Stomach (tissue), 4 donors: ENCODE results near the gene CCNJL.

Source experiments
- POLR2A ChIP-seq, 4 donors: fragments of 450-650 bp; IDR thresholded peaks; one replicate each; pipeline ENCODE4 v1.6.1; 2016; ENCODE audit warnings: antibody characterized with exemption in 4 of 4, control low read depth in 2 of 4, mild to moderate bottlenecking in 1 of 4, moderate library complexity in 1 of 4
- TF ChIP-seq, protein P1 (sequence below), 7 experiments: fragments of 450-650 bp in 4 of 7; fragments of 200-600 bp in 3 of 7; sonication (generic) in 3 of 7; IDR thresholded peaks; one replicate each; pipeline ENCODE4 v1.5.1; 2016 to 2019; ENCODE audit warnings: antibody characterized with exemption in 7 of 7, control low read depth in 2 of 7, mild to moderate bottlenecking in 1 of 7

DNA sequence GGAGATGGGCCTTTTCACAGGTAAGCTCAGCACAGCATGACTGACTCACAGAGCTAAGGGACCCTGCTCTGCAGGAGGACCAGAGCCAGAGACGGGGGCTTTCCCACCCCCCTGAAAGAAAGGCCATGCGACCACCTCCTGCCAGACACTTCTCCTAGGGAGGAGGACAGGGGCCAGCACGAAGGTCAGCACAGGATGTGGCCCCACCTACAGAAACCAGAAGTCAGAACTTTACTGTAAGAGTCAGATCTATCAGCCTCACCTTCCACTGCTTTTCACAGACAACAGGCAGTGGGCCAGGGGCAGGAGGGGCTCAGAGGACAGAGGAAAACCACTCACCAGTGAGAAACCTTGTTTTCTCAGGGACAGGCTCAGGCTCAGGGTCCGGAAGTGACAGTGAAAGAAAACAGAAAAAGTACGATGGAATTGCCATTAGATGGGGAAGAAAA is 37.9 kb downstream of the CCNJL start:
- TF ChIP-seq, protein P1, sequence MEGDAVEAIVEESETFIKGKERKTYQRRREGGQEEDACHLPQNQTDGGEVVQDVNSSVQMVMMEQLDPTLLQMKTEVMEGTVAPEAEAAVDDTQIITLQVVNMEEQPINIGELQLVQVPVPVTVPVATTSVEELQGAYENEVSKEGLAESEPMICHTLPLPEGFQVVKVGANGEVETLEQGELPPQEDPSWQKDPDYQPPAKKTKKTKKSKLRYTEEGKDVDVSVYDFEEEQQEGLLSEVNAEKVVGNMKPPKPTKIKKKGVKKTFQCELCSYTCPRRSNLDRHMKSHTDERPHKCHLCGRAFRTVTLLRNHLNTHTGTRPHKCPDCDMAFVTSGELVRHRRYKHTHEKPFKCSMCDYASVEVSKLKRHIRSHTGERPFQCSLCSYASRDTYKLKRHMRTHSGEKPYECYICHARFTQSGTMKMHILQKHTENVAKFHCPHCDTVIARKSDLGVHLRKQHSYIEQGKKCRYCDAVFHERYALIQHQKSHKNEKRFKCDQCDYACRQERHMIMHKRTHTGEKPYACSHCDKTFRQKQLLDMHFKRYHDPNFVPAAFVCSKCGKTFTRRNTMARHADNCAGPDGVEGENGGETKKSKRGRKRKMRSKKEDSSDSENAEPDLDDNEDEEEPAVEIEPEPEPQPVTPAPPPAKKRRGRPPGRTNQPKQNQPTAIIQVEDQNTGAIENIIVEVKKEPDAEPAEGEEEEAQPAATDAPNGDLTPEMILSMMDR (IDR thresholded peaks at IDR 0.05) = no peak
- no peak for TF ChIP-seq POLR2A (IDR thresholded peaks at IDR 0.05)
